Daoy (cell line): ENCODE data around the gene POLD3. TPM values are rescaled to one million over a fixed set of nuclear protein-coding genes. Genes with fewer than 3 reads are reported as not detected.
"Not testable (repeated sequence)": the region's sequence is repeated elsewhere in the genome, so short reads cannot be mapped to it uniquely, and the experiment has no call there.

Experiments used
- DNase-seq: peaks from one replicate; pipeline ENCODE4 v3.0.0-alpha.2; 2015; ENCODE audit warnings: low read depth
- total RNA-seq: library from RNA; depleted of rRNA; stranded (reverse); fragments of >200 nt; shearing (Covaris generic); gene quantifications from 2 replicates; pipeline ENCODE4 v1.2.3, GENCODE V29; 2014

The POLD3 gene
- total RNA-seq, 1 experiment from 2014 or later, result 14.3 TPM

DNA sequence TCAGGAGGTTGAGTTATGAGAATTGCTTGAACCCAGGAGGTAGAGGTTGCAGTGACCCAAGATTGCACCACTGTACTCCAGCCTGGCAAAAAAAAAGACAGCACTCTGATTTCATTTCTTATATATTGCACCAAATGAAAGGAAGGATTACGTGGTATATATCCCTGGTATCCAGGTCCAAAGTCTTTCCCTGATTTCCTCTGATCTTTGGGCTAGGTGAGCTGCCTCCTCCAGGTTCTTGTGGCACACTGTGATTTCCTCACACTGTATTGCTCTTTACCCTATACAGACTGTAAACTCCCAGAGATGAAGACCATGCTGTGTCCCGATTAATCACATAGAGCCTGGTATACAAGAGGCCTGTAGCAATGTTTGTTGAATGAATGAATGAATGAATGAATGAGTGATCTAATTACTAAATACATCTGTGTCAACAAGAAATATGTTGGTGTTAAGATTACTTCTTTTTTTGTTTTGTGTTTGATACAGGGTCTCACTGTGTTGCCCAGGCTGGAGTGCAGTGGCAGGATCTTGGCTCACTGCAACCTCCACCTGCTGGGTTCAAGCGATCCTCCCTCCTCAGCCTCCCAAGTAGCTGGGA, 9.3 kb upstream of the POLD3 start:
- no peak for DNase-seq

- DNase-seq, result not testable (repeated sequence)
These were observed 1.9 kb upstream of the POLD3 start for GRCh38 chr11:74590492-74590891.

- DNase-seq, result no peak
These were observed 330 bp upstream of the POLD3 start for GRCh38 chr11:74592063-74592440.

GRCh38 chr11:74593463-74593862, 1.1 kb downstream of the POLD3 start:
- DNase-seq, result no peak

DNA sequence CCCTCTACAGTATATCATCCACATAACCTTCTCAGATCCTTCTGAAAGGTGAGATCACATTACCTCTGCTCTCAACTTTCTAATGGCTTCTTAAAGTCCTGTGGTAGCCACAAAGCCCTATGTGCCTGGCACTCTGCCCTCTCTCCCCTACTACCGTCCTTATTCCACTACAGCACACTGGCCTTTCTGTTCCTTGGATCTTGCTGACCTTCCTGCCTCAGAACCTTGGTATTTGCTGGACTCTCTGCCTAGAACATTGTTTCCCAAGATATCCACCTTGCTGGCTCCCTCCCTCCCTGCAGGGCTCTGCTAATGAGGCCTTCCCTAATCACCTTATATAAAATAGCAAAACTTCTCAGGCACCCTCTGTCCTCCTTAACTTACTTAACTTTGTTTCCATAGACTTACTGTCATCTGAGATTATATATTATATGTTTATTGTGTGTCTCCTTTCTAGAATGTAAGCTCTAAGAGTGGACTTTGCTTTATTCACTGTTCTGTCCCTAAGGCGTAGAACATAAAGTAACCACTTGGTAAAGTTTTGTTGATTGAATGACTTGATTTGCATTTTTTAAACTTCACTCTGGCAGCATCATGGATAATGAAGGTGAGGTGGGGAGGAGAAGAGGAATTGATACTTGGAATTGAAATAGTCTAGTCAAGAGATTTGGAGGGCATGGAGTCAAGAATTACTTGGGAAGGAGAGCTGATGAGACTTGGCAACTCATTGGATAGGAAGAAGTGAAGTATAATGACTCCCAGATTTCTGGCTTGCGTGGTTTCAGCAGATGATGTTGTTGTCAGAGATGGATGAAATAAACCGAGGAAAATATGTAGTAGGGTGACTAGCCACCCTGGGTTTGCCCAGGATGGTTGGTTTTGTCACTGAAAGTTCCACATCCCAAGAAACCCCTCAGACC, 10.5 kb downstream of the POLD3 start:
- DNase-seq, result no peak

- no peak for DNase-seq
These were observed 11.5 kb downstream of the POLD3 start for GRCh38 chr11:74603845-74604244.

- no peak for DNase-seq
These were observed 11.9 kb downstream of the POLD3 start for GRCh38 chr11:74604311-74604710.

DNA sequence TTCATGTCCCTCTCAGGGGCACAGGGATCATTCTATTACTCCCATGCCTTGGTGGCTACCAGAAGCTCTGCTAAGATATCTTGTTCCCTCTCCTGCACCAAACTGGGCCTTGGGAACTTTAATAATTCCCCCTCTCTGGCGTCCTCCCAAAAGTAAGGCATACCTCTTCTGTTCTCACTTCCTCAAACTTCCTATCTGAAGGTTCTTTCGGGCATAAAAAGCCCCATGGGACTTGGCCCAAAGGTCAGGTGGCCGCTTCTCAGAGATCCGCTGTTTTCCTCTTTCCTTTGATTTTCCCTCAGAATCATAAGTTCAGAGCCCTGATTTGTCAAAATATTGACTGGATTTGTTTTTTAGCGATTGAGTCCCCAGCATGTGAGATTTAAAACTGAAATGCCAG, 13.0 kb downstream of the POLD3 start:
- DNase-seq, result no peak

- DNase-seq, result no peak
These were observed 16.0 kb downstream of the POLD3 start for GRCh38 chr11:74608431-74608830.

GRCh38 chr11:74611369-74611861, 19.0 kb downstream of the POLD3 start:
- peak; percentile 19 for DNase-seq

DNA sequence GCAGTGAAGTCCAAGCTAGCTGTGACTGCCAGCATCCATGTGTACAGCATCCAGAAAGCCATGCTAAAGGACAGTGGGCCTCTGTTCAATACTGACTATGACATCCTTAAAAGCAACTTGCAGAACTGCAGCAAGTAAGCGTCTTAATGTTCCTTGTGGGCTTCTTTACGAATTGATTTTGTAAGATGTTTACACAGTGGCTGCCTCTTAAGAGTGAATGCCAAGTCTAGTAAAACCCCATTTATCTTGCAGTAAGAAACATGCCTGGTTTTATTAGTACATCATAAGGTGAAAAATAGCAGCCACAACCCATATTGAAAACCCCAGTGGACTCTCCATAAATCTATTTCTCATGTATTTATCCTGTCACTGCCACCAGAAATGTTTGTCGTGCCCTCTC, 20.5 kb downstream of the POLD3 start:
- no peak for DNase-seq

GRCh38 chr11:74615311-74615710, 22.9 kb downstream of the POLD3 start:
- no peak for DNase-seq

- no peak for DNase-seq
These were observed 23.6 kb downstream of the POLD3 start for GRCh38 chr11:74615988-74616387.

- no peak for DNase-seq
These were observed 28.1 kb downstream of the POLD3 start for GRCh38 chr11:74620531-74620930.

- no peak for DNase-seq
These were observed 33.7 kb downstream of the POLD3 start for GRCh38 chr11:74626130-74626529.

DNA sequence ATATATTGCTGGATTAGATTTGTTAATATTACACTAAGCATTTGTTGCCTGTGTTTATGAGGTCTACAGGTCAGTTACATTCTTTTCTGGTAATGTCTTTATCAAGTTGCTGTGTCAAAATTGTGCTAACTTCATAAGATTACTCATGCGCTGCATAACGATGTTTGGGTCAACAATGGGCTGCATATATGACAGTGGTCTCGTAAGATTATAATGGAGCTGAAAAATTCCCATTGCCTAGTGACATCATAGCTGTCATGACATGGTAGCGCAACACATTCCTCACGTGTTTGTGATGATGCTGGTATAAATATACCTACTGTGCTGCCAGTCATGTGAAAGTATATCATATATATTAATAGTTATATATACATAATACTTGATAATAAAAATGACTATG, 34.2 kb downstream of the POLD3 start:
- no peak for DNase-seq

- DNase-seq, result no peak
These were observed 35.0 kb downstream of the POLD3 start for GRCh38 chr11:74627381-74627780.

DNA sequence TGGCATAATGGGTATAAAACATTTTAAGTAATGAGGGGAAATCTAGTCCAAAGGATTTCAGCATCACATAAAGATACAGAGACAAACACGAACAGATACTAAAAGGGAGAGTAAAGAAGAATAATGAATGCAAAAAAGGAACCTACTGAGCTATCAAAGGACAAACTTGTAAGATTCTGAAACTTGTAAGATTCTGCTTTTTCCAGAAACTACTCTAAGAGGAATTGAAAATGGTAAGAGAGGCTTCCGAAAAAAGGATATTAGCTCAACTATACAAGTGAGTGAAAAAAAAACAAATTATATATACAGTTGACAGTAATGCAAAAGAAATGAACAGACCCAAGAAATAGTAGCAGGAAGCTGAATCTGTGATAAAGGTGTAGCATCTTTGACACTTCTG, 37.7 kb downstream of the POLD3 start:
- DNase-seq, result no peak

DNA sequence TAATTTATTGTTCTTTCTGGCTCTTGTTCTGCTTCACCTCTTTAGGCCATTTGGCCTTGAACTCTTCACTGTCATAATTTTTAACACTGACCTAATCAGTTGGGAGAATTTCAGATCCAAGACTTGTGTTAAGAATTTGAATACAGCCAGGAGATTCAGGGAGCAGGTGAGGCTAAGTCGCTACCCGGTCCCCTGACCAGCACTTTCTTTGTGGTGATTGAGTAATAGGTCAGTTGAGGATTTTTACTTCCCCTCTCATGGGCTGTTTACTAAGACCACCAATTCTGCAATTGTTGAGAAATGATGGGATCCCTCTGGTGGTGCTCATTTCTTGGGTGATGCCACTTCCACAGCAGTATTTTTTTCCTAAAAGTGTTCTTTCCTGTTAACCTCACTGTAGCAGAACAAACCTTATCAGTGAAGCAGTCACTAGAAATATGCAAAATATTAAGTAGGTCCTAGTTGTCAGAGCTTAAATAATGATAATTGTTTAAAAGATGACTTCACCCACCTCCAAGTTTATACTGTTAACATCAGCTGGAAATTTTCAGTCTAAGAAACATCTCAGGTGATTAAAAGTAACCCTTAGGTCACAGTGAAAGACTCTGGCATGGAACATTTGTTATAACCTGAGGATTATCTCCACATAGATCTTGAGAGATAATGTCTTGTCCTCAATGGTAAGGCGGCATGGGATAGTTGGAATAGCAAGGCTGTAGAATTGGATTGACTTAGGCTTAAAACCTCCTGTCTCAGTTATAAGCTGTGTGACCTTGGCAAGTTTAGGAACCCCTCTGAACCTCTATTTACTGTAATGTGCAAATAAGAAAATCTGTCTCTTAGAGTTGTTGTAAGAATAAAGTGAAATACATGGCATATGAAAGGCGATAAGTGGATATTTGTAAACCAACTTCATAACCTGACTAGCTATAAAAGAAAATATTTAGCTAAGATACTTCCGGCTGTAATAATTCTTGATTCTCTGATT, 41.3 kb downstream of the POLD3 start:
- DNase-seq, result no peak

- peak; percentile 69 for DNase-seq
These were observed 42.2 kb downstream of the POLD3 start for GRCh38 chr11:74634537-74634936.

- DNase-seq, result peak; percentile 47
These were observed 44.3 kb downstream of the POLD3 start for GRCh38 chr11:74636630-74637184.

DNA sequence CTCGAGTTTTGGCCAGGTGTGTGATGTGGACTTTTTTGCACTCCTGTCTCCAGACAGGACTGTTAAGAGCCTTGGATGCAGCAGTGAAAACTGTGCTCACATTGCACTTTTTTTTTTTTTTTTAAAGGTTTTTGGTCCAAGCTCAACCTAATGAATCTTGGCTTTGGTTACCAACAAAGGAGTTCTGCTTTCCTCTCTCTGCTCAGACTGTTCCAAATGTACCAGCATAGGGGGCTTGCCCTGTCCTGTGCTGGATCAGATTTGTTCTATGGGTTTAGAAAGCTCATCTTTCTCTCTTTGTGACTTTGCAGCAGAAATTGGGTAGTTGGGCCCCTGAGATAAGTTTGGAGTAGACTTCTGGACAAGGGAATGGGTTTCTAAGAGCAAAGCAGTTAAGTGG, 45.3 kb downstream of the POLD3 start:
- no peak for DNase-seq
